ENCODE measurements around the gene GAB2. TPM values are rescaled to one million over a fixed set of nuclear protein-coding genes. Genes with fewer than 3 reads are reported as not detected.

GAB2 gene
- total RNA-seq, 1 donor from 2014 or later: 27.0 TPM

GRCh38 chr11:78428266-78428636 is 10.6 kb upstream of the GAB2 start:
- no peak for DNase-seq (ENCODE audit: low spot score)

- DNase-seq (ENCODE audit: low spot score): no peak
Observed at GRCh38 chr11:78427615-78428265, 10.1 kb upstream of the GAB2 start.

- no peak for DNase-seq (ENCODE audit: low spot score)
Observed at GRCh38 chr11:78426845-78427244, 9.2 kb upstream of the GAB2 start.

GRCh38 chr11:78425399-78426070 is 7.9 kb upstream of the GAB2 start:
- DNase-seq (ENCODE audit: low spot score): peak; percentile 39

- DNase-seq (ENCODE audit: low spot score): peak; percentile 25
Observed at GRCh38 chr11:78424334-78425270, 7.0 kb upstream of the GAB2 start.

GRCh38 chr11:78423241-78423640 is 5.6 kb upstream of the GAB2 start:
- DNase-seq (ENCODE audit: low spot score): no peak

- DNase-seq (ENCODE audit: low spot score): peak; percentile 38
Observed at GRCh38 chr11:78420796-78421209, 3.2 kb upstream of the GAB2 start.

GRCh38 chr11:78420255-78420764 is 2.7 kb upstream of the GAB2 start:
- peak; percentile 95 for DNase-seq (ENCODE audit: low spot score)

- DNase-seq (ENCODE audit: low spot score): peak; percentile 88
Observed at GRCh38 chr11:78419327-78419726, 1.7 kb upstream of the GAB2 start.

GRCh38 chr11:78418584-78419211 is 1.1 kb upstream of the GAB2 start:
- peak; percentile 20 for DNase-seq (ENCODE audit: low spot score)

- peak; percentile 82 for DNase-seq (ENCODE audit: low spot score)
Observed at GRCh38 chr11:78417888-78418583, 416 bp upstream of the GAB2 start.

GRCh38 chr11:78416285-78417174 is 1.1 kb downstream of the GAB2 start:
- DNase-seq (ENCODE audit: low spot score): peak; percentile 90

- DNase-seq (ENCODE audit: low spot score): no peak
Observed at GRCh38 chr11:78415338-78415737, 2.3 kb downstream of the GAB2 start.

- DNase-seq (ENCODE audit: low spot score): peak; percentile 13
Observed at GRCh38 chr11:78414321-78415051, 3.1 kb downstream of the GAB2 start.

- no peak for DNase-seq (ENCODE audit: low spot score)
Observed at GRCh38 chr11:78408619-78409018, 9.0 kb downstream of the GAB2 start.

- no peak for DNase-seq (ENCODE audit: low spot score)
Observed at GRCh38 chr11:78406568-78407196, 10.9 kb downstream of the GAB2 start.

GRCh38 chr11:78405805-78406204 is 11.8 kb downstream of the GAB2 start:
- no peak for DNase-seq (ENCODE audit: low spot score)

- peak; percentile 28 for DNase-seq (ENCODE audit: low spot score)
Observed at GRCh38 chr11:78403781-78404180, 13.8 kb downstream of the GAB2 start.

GRCh38 chr11:78402847-78403246 is 14.8 kb downstream of the GAB2 start:
- no peak for DNase-seq (ENCODE audit: low spot score)
